Mammary epithelial cell (primary cell): ENCODE results near the gene BNC2.

Experiments
- EZH2 ChIP-seq: IDR thresholded peaks from 2 replicates; pipeline ENCODE4 v1.6.1; 2012; ENCODE audit warnings: low read length, inconsistent platforms, borderline replicate concordance
- TF ChIP-seq, protein P1 (sequence below), 2 donors: IDR thresholded peaks in 1 of 2; conservative IDR thresholded peaks in 1 of 2; 2 replicates each; pipeline ENCODE4 v1.5.1; 2011 to 2012; ENCODE audit warnings: inconsistent platforms in 2 of 2, low read length in 2 of 2, mild to moderate bottlenecking in 2 of 2, control low read depth in 1 of 2, low read depth in 1 of 2; ENCODE audit not compliant: insufficient read depth in 1 of 2; ENCODE audit errors: extremely low read depth in 1 of 2

DNA sequence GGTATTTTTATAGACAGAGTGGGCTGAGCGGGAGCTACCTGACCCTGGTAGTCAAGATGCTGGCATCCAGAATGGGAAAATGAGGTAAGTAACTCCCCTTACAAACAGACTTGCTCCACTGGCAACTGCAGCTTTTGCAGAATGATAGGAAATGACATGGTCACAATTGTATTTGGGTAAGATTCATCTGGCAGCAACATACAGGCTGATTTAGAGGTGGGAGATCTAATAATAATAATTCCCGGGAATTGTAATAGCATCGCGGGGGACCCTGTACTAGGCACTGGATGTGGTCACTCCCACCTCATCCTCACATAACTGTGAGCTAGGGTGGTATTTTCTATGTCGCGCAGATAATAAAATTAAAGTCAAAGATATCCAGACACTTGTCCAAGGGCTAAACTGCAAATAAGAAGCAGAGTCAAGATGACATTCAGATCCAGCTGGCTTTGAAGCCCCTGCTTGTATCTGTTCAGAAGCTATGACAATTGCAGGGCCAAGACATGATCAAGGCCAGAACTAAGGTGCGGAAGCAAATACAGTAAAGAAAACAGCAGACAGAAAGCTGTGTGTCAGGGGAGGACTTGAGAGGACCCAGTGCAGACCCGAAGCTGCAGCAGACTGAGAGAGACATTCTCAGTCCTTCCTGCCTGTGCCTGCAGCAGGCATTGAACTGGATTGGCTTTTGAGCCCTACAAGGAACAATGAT, 507.2 kb downstream of the BNC2 start:
- TF ChIP-seq, protein P1, sequence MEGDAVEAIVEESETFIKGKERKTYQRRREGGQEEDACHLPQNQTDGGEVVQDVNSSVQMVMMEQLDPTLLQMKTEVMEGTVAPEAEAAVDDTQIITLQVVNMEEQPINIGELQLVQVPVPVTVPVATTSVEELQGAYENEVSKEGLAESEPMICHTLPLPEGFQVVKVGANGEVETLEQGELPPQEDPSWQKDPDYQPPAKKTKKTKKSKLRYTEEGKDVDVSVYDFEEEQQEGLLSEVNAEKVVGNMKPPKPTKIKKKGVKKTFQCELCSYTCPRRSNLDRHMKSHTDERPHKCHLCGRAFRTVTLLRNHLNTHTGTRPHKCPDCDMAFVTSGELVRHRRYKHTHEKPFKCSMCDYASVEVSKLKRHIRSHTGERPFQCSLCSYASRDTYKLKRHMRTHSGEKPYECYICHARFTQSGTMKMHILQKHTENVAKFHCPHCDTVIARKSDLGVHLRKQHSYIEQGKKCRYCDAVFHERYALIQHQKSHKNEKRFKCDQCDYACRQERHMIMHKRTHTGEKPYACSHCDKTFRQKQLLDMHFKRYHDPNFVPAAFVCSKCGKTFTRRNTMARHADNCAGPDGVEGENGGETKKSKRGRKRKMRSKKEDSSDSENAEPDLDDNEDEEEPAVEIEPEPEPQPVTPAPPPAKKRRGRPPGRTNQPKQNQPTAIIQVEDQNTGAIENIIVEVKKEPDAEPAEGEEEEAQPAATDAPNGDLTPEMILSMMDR (conservative IDR thresholded peaks at IDR 0.05 in 1 of 2, IDR thresholded peaks at IDR 0.05 in 1 of 2; ENCODE audit: extremely low read depth in 1 of 2, insufficient read depth in 1 of 2, low read depth in 1 of 2, low read length in 2 of 2): no peak
- no peak for TF ChIP-seq EZH2
